GM12873 (cell line): ENCODE data around the gene TMEM151A.

Source experiments
- CTCF ChIP-seq: IDR thresholded peaks from 2 replicates; pipeline ENCODE4 v1.5.1; 2012; ENCODE audit warnings: low read depth, mild to moderate bottlenecking, moderate library complexity, low read length, control low read depth; ENCODE audit not compliant: insufficient read depth; ENCODE audit errors: missing control alignments

TMEM151A gene

GRCh38 chr11:66322732-66323427 lies 31.2 kb downstream of the TMEM151A start:
- TF ChIP-seq CTCF, result no peak

DNA sequence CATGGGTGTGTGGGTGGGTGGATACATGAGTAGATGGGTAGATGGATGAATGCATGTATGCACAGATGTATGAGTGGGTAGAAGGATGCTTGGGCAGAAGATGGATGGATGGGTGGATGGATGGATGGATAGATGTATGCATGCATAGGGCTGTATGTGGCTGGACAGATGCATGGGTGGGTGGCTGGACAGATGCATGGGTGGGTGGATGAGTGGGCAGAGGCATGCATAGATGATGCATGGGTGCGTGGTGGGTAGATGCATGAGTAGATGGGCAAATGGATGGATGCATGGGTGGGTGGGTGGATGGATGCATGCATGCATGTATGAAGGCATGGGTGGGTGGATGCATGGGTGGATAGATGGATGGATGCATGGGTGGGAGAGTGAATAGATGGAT lies 32.0 kb downstream of the TMEM151A start:
- no peak for TF ChIP-seq CTCF

DNA sequence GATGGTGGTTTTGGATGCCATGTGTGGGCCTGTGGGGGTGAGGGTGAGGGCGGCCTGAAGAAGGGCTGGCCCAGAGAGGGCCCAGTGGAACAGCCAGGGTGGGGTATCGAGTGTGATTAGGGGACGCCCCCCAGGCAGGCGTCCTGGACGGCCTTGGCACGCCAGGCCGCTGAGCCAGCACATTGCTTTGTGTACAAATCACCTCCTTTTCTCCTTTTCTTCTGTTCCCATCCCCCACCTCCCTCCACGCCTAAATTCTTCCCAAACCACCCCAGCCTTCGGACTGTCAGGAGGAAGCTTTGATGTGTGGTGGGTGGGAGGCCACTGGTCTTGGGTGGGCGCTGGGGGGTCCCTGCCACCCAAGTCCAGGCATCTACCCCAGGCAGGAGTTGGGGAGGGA lies 33.0 kb downstream of the TMEM151A start:
- TF ChIP-seq CTCF, result no peak

DNA sequence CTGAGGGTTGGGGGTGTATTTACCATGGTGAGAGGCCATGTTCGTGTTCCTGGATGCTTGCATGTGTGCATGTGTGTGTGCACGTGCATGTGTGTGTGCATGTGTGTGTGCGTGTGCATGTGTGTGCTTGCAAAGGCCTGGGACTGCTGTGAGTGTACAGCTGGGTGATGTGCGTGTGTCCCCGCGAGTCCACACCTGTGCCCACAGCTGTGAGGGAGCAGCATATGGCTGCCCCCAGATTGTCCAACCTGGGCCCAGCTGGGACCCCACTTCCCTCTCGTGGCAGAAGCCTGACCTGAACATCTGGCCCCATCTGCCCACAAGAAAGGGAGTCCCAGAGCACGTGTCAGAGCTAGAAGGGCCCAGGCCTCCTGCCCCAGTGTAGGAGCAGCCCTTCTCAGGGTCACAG lies 33.6 kb downstream of the TMEM151A start:
- TF ChIP-seq CTCF, result no peak

DNA sequence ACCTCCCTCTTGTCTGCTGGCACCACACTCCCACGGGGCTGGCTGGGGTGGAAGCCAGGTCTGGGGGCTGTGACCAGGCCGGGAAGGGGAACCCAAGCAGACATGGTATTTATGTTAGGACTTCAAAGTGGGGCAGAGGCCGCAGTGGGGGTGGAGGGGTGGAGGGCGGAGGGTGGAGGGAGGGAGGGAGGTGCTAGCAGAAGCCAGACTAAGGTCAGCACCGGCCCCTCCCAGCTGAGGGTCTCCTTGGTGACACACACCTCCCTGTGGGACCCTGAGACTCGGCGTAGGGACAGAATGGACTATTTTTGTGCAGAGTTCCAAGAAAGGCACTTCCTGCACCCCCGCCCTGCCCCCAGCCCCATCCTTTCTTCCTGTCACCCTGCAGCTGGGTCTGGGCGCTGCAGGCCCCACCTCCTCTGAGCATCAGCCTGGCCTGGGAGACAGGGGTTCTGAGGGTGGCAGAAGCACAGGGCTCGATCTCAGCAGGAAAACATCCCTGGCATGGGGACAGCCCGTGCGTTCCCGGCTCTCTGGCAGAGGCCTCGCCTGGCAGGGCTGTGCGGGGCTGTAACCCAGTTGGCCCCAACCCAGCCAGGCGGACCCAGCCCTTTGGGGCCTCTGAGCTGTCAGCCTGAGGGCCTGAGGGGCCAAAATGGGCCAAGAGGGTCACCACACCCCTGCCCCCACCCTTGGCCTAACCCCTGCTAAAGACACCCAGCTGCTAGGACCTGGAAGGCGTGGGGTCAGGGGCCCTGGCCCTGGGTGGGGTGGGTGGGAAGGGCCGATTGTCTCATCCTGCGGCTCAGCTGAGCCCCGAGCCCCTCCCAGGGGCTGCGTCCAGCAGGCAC lies 34.8 kb downstream of the TMEM151A start:
- TF ChIP-seq CTCF, result no peak

- no peak for TF ChIP-seq CTCF
These were observed 35.7 kb downstream of the TMEM151A start for GRCh38 chr11:66327171-66328030.

DNA sequence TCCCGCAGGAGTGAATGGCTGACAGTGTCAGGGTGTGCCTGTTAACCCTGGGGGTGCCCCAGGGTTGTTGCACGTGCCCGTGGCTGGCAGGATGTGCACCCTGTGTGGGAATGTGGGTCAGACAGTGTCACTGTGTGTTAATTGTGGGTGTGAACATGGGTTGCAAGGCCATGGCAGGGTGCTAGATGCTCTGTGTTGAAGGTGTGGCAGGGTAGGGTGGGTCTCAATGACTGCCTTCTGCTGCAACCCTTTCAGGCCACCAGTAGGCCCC lies 36.3 kb downstream of the TMEM151A start:
- TF ChIP-seq CTCF, result no peak
